ENCODE data around the gene SMOC1.

DNA sequence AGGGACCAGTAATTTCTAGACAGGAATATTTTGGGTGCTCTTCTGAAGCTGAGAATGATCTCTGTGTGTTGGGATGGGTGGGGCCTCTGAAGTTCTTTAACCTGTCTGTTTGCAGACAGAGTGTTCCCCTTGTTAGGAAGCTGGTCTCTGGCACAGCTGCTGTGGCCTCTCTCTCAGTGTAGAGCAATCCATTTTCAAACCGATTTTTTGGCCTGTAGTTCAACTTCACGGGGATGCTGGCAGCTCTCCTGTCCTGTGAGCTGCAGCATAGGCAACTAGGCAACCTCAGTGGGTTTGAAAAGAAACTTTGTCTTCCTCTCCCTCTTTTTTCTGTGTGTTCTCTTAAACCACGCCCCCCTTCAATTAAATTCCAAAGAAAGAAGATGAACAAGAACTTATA lies 69.1 kb downstream of the SMOC1 start:
- TF ChIP-seq, protein P1, sequence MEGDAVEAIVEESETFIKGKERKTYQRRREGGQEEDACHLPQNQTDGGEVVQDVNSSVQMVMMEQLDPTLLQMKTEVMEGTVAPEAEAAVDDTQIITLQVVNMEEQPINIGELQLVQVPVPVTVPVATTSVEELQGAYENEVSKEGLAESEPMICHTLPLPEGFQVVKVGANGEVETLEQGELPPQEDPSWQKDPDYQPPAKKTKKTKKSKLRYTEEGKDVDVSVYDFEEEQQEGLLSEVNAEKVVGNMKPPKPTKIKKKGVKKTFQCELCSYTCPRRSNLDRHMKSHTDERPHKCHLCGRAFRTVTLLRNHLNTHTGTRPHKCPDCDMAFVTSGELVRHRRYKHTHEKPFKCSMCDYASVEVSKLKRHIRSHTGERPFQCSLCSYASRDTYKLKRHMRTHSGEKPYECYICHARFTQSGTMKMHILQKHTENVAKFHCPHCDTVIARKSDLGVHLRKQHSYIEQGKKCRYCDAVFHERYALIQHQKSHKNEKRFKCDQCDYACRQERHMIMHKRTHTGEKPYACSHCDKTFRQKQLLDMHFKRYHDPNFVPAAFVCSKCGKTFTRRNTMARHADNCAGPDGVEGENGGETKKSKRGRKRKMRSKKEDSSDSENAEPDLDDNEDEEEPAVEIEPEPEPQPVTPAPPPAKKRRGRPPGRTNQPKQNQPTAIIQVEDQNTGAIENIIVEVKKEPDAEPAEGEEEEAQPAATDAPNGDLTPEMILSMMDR (IDR thresholded peaks at IDR 0.05), result no peak
- TF ChIP-seq EP300 (IDR thresholded peaks at IDR 0.05), result no peak
- no peak for TF ChIP-seq POLR2A (IDR thresholded peaks at IDR 0.05)
- no peak for TF ChIP-seq POLR2AphosphoS5 (IDR thresholded peaks at IDR 0.05)

Measured in sigmoid colon (tissue), 4 donors.